K562 (cell line): ENCODE data around the gene GPR3. TPM values are rescaled to one million over a fixed set of nuclear protein-coding genes. Genes with fewer than 3 reads are reported as not detected.
A peak's percentile ranks its signal among the peaks of the same experiment; 100 is the strongest.

ENCODE experiments used
- DDX20 ChIP-seq: fragments of 450-650 bp; IDR thresholded peaks from 2 replicates; pipeline ENCODE4 v1.6.1; 2016; ENCODE audit warnings: missing genetic modification characterization, low read depth, mild to moderate bottlenecking, missing compliant biosample characterization, moderate library complexity
- HMG20A ChIP-seq: fragments of 450-650 bp; formaldehyde crosslinking; conservative IDR thresholded peaks from 2 replicates; pipeline ENCODE4 v1.4.0; 2020; ENCODE audit warnings: mild to moderate bottlenecking, mixed read lengths
- KDM4B ChIP-seq, 2 experiments: fragments of 450-650 bp in 1 of 2; sonication (generic) in 1 of 2; IDR thresholded peaks; 2 replicates each; pipeline ENCODE4 v1.6.1; 2016 to 2017; ENCODE audit warnings: borderline replicate concordance in 2 of 2, antibody characterized with exemption in 1 of 2, low read depth in 1 of 2, mild to moderate bottlenecking in 1 of 2
- MECOM ChIP-seq: fragments of 250-450 bp; sonication (Bioruptor Pico); IDR thresholded peaks from 2 replicates; pipeline ENCODE4 v1.8.0; 2022; ENCODE audit warnings: inconsistent platforms
- NR2C1 ChIP-seq, 2 experiments: fragments of 450-650 bp; IDR thresholded peaks; 2 replicates each; pipeline ENCODE4 v1.6.1; 2017; ENCODE audit warnings: mild to moderate bottlenecking in 2 of 2, antibody characterized with exemption in 1 of 2, inconsistent platforms in 1 of 2, missing compliant biosample characterization in 1 of 2, missing genetic modification characterization in 1 of 2
- RBFOX2 ChIP-seq: fragments of 200-400 bp; formaldehyde crosslinking; IDR thresholded peaks from 2 replicates; pipeline ENCODE4 v1.6.1; 2017; ENCODE audit warnings: low read depth, mild to moderate bottlenecking, low read length, moderate library complexity
- SP1 ChIP-seq: sonication (generic); formaldehyde crosslinking; IDR thresholded peaks from 2 replicates; pipeline ENCODE4 v1.8.1; 2022; ENCODE audit warnings: mild to moderate bottlenecking, missing genetic modification reagents
- STAG1 ChIP-seq: sonication (generic); formaldehyde crosslinking; IDR thresholded peaks from 2 replicates; pipeline ENCODE4 v1.5.0; 2020; ENCODE audit warnings: missing genetic modification reagents, borderline replicate concordance
- THRB ChIP-seq: fragments of 450-650 bp; formaldehyde crosslinking; conservative IDR thresholded peaks from 2 replicates; pipeline ENCODE4 v1.4.0; 2022; ENCODE audit warnings: mild to moderate bottlenecking, missing genetic modification characterization
- ZC3H4 ChIP-seq: sonication (generic); formaldehyde crosslinking; IDR thresholded peaks from 2 replicates; pipeline ENCODE4 v1.9.0; 2021; ENCODE audit warnings: missing genetic modification reagents, borderline replicate concordance
- polyA plus RNA-seq, 8 experiments: library from polyadenylated mRNA; depleted of rRNA in 4 of 8; stranded (reverse) in 5 of 8; unstranded in 3 of 8; fragments of >200 nt; fragmentation: Nextera tagmentation in 2 of 8; fragmentation: Illumina TruSeq in 1 of 8; extraction: Ambion mirVana in 2 of 8; extraction: Trizol in 1 of 8; gene quantifications; 2 replicates each; pipeline versions ENCODE4 v1.2.1 to v1.2.3, GENCODE V29; 2011 to 2014; ENCODE audit warnings: inconsistent platforms in 1 of 8, missing spikeins in 1 of 8
- total RNA-seq, 7 experiments: library from RNA; depleted of rRNA in 6 of 7; stranded (reverse); fragments of >200 nt in 6 of 7; fragmentation: Illumina TruSeq in 2 of 7; extraction: Trizol in 2 of 7; gene quantifications; 2 replicates each; pipeline versions ENCODE4 v1.2.1 to v1.2.3, GENCODE V29; 2011 to 2021; ENCODE audit warnings: low replicate concordance in 1 of 7
- TF ChIP-seq, protein P1 (sequence below): sonication (generic); formaldehyde crosslinking; IDR thresholded peaks from 2 replicates; pipeline ENCODE4 v1.8.0; 2022; ENCODE audit warnings: mild to moderate bottlenecking, missing genetic modification reagents

Gene GPR3
- total and polyA plus RNA-seq, 9 of the 15 experiments (the other 6 are each of a cell fraction or from before 2014, with no cell fraction given) = 0.24 to 11.5 (median 3.7) TPM

GRCh38 chr1:27363766-27364695 is 28.4 kb upstream of the GPR3 start (continued):
- 0 out of 2 replicates have a peak, but pooled peaks have one; percentile 27 for TF ChIP-seq SP1 (CRISPR knock-in tag)
- no peak for TF ChIP-seq STAG1
- no peak for TF ChIP-seq HMG20A (CRISPR knock-in tag)
- TF ChIP-seq ZC3H4 (CRISPR knock-in tag) = 0 out of 2 replicates have a peak, but pooled peaks have one; percentile 46
- no peak for TF ChIP-seq DDX20 (tag)
- no peak for TF ChIP-seq KDM4B (IDR thresholded peaks at IDR 0.05; ENCODE audit: borderline replicate concordance in 2 of 2, low read depth in 1 of 2)
- TF ChIP-seq NR2C1 (IDR thresholded peaks at IDR 0.05) = peak; percentile 95
- peak; percentile 91 for TF ChIP-seq NR2C1 (tag; IDR thresholded peaks at IDR 0.05)
- peak; percentile 15; the same call in 1 of the 2 replicates for TF ChIP-seq RBFOX2
- no peak for TF ChIP-seq THRB (CRISPR knock-in tag)
- TF ChIP-seq, protein P1, sequence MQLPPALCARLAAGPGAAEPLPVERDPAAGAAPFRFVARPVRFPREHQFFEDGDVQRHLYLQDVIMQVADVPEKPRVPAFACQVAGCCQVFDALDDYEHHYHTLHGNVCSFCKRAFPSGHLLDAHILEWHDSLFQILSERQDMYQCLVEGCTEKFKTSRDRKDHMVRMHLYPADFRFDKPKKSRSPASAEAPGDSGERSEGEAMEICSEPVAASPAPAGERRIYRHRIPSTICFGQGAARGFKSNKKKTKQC (CRISPR knock-in tag) = 0 out of 2 replicates have a peak, but pooled peaks have one; percentile 6
- no peak for TF ChIP-seq MECOM
